RKO (cell line): ENCODE results near the gene CASZ1.
A peak's percentile ranks its signal among the peaks of the same experiment; 100 is the strongest.

Source experiments
- DNase-seq: peaks from one replicate; pipeline ENCODE4 v3.0.0-alpha.2; 2016; ENCODE audit warnings: low spot score

Gene CASZ1

GRCh38 chr1:10824821-10825540 is 28.5 kb upstream of the CASZ1 start:
- peak; percentile 45 for DNase-seq

- no peak for DNase-seq
Measured at GRCh38 chr1:10823000-10823401, 26.6 kb upstream of the CASZ1 start.

GRCh38 chr1:10821388-10821787 is 24.9 kb upstream of the CASZ1 start:
- DNase-seq, result no peak

- no peak for DNase-seq
Measured at GRCh38 chr1:10820422-10820821, 24.0 kb upstream of the CASZ1 start.

- no peak for DNase-seq
Measured at GRCh38 chr1:10819198-10819901, 22.9 kb upstream of the CASZ1 start.

- DNase-seq, result no peak
Measured at GRCh38 chr1:10818262-10819197, 22.1 kb upstream of the CASZ1 start.

GRCh38 chr1:10816743-10817369 is 20.4 kb upstream of the CASZ1 start:
- DNase-seq, result no peak

- no peak for DNase-seq
Measured at GRCh38 chr1:10816233-10816632, 19.8 kb upstream of the CASZ1 start.

GRCh38 chr1:10815858-10816195 is 19.4 kb upstream of the CASZ1 start:
- DNase-seq, result no peak

GRCh38 chr1:10814976-10815857 is 18.8 kb upstream of the CASZ1 start:
- no peak for DNase-seq

GRCh38 chr1:10814312-10814711 is 17.9 kb upstream of the CASZ1 start:
- DNase-seq, result no peak

- no peak for DNase-seq
Measured at GRCh38 chr1:10813799-10814198, 17.4 kb upstream of the CASZ1 start.

GRCh38 chr1:10812387-10812915 is 16.0 kb upstream of the CASZ1 start:
- DNase-seq, result no peak

GRCh38 chr1:10808441-10808840 is 12.0 kb upstream of the CASZ1 start:
- no peak for DNase-seq

GRCh38 chr1:10806966-10807365 is 10.5 kb upstream of the CASZ1 start:
- DNase-seq, result no peak

- DNase-seq, result no peak
Measured at GRCh38 chr1:10803971-10804820, 7.8 kb upstream of the CASZ1 start.

GRCh38 chr1:10802944-10803715 is 6.7 kb upstream of the CASZ1 start:
- no peak for DNase-seq

- no peak for DNase-seq
Measured at GRCh38 chr1:10800778-10801177, 4.3 kb upstream of the CASZ1 start.

- DNase-seq, result no peak
Measured at GRCh38 chr1:10799726-10800125, 3.3 kb upstream of the CASZ1 start.
